ENCODE measurements around the gene HNRNPUL1. TPM values are rescaled to one million over a fixed set of nuclear protein-coding genes. Genes with fewer than 3 reads are reported as not detected.

Gene HNRNPUL1
- total and polyA plus RNA-seq, 2 of the 8 experiments (the other 6 are each of a cell fraction or from before 2014, with no cell fraction given) = 99.5 to 264 TPM

DNA sequence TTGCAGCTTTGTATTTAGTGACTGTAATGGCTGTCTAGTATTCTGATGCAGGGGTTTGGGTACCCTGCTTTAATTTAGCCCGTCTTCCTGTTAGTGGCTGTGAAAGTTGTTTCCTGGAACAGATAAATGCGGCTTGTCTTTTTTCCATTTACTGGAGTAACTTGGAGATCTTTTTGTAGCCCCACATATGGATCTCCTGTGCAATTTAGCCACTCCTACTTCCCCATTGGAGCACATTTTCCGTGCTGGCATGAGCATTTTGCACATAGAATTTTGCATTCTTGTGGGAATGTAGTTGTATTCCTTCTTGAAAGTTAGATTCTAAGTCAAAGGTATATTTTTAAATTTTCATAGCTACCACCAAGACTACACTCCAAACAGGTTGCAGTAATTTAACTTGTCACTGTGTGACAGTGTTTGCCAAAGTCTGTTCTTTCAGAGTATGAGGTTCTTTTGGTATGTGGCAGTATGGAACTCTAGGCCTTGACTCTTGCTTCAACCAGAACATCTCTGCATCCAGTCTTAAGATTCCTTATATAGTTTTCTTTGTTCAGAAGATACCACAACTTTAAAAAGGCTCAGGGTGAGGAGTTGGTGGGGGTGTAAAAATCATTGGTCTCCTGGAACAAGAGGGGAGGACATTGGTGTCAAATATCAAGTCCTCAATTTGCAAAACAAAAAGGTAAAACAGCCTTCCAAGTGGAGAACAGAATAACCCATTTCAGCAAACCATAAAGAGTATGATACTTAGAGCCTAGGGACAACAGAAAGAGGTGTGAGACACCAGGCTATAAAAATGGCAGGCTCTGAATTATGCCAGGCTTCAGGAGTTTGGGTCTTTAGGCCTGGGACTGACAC lies 24.7 kb downstream of the HNRNPUL1 start (continued):
- TF ChIP-seq, protein P1, sequence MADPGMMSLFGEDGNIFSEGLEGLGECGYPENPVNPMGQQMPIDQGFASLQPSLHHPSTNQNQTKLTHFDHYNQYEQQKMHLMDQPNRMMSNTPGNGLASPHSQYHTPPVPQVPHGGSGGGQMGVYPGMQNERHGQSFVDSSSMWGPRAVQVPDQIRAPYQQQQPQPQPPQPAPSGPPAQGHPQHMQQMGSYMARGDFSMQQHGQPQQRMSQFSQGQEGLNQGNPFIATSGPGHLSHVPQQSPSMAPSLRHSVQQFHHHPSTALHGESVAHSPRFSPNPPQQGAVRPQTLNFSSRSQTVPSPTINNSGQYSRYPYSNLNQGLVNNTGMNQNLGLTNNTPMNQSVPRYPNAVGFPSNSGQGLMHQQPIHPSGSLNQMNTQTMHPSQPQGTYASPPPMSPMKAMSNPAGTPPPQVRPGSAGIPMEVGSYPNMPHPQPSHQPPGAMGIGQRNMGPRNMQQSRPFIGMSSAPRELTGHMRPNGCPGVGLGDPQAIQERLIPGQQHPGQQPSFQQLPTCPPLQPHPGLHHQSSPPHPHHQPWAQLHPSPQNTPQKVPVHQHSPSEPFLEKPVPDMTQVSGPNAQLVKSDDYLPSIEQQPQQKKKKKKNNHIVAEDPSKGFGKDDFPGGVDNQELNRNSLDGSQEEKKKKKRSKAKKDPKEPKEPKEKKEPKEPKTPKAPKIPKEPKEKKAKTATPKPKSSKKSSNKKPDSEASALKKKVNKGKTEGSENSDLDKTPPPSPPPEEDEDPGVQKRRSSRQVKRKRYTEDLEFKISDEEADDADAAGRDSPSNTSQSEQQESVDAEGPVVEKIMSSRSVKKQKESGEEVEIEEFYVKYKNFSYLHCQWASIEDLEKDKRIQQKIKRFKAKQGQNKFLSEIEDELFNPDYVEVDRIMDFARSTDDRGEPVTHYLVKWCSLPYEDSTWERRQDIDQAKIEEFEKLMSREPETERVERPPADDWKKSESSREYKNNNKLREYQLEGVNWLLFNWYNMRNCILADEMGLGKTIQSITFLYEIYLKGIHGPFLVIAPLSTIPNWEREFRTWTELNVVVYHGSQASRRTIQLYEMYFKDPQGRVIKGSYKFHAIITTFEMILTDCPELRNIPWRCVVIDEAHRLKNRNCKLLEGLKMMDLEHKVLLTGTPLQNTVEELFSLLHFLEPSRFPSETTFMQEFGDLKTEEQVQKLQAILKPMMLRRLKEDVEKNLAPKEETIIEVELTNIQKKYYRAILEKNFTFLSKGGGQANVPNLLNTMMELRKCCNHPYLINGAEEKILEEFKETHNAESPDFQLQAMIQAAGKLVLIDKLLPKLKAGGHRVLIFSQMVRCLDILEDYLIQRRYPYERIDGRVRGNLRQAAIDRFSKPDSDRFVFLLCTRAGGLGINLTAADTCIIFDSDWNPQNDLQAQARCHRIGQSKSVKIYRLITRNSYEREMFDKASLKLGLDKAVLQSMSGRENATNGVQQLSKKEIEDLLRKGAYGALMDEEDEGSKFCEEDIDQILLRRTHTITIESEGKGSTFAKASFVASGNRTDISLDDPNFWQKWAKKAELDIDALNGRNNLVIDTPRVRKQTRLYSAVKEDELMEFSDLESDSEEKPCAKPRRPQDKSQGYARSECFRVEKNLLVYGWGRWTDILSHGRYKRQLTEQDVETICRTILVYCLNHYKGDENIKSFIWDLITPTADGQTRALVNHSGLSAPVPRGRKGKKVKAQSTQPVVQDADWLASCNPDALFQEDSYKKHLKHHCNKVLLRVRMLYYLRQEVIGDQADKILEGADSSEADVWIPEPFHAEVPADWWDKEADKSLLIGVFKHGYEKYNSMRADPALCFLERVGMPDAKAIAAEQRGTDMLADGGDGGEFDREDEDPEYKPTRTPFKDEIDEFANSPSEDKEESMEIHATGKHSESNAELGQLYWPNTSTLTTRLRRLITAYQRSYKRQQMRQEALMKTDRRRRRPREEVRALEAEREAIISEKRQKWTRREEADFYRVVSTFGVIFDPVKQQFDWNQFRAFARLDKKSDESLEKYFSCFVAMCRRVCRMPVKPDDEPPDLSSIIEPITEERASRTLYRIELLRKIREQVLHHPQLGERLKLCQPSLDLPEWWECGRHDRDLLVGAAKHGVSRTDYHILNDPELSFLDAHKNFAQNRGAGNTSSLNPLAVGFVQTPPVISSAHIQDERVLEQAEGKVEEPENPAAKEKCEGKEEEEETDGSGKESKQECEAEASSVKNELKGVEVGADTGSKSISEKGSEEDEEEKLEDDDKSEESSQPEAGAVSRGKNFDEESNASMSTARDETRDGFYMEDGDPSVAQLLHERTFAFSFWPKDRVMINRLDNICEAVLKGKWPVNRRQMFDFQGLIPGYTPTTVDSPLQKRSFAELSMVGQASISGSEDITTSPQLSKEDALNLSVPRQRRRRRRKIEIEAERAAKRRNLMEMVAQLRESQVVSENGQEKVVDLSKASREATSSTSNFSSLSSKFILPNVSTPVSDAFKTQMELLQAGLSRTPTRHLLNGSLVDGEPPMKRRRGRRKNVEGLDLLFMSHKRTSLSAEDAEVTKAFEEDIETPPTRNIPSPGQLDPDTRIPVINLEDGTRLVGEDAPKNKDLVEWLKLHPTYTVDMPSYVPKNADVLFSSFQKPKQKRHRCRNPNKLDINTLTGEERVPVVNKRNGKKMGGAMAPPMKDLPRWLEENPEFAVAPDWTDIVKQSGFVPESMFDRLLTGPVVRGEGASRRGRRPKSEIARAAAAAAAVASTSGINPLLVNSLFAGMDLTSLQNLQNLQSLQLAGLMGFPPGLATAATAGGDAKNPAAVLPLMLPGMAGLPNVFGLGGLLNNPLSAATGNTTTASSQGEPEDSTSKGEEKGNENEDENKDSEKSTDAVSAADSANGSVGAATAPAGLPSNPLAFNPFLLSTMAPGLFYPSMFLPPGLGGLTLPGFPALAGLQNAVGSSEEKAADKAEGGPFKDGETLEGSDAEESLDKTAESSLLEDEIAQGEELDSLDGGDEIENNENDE (IDR thresholded peaks at IDR 0.05; ENCODE audit: insufficient replicate concordance, low read length) = no peak
